ENCODE data around the gene ORC4.
"Not testable (repeated sequence)": the region's sequence is repeated elsewhere in the genome, so short reads cannot be mapped to it uniquely, and the experiment has no call there.

Gene ORC4

GRCh38 chr2:148014616-148015015, 5.9 kb downstream of the ORC4 start:
- no peak for DNase-seq (ENCODE audit: low read depth)

GRCh38 chr2:148013876-148014275, 6.7 kb downstream of the ORC4 start:
- DNase-seq (ENCODE audit: low read depth): no peak

GRCh38 chr2:148008411-148008810, 12.1 kb downstream of the ORC4 start:
- DNase-seq (ENCODE audit: low read depth): not testable (repeated sequence)

- no peak for DNase-seq (ENCODE audit: low read depth)
Observed at GRCh38 chr2:148007219-148007900, 13.2 kb downstream of the ORC4 start.

GRCh38 chr2:148006249-148007007, 14.1 kb downstream of the ORC4 start:
- DNase-seq (ENCODE audit: low read depth): no peak

- not testable (repeated sequence) for DNase-seq (ENCODE audit: low read depth)
Observed at GRCh38 chr2:148002420-148002819, 18.1 kb downstream of the ORC4 start.

- no peak for DNase-seq (ENCODE audit: low read depth)
Observed at GRCh38 chr2:148000095-148000494, 20.4 kb downstream of the ORC4 start.

GRCh38 chr2:147999126-147999525, 21.4 kb downstream of the ORC4 start:
- DNase-seq (ENCODE audit: low read depth): no peak

GRCh38 chr2:147998203-147998602, 22.3 kb downstream of the ORC4 start:
- DNase-seq (ENCODE audit: low read depth): no peak

GRCh38 chr2:147996828-147997227, 23.7 kb downstream of the ORC4 start:
- no peak for DNase-seq (ENCODE audit: low read depth)

GRCh38 chr2:147994965-147995364, 25.6 kb downstream of the ORC4 start:
- not testable (repeated sequence) for DNase-seq (ENCODE audit: low read depth)

- no peak for DNase-seq (ENCODE audit: low read depth)
Observed at GRCh38 chr2:147989809-147990403, 30.6 kb downstream of the ORC4 start.

GRCh38 chr2:147989102-147989501, 31.4 kb downstream of the ORC4 start:
- DNase-seq (ENCODE audit: low read depth): no peak

GRCh38 chr2:147980940-147981528, 39.5 kb downstream of the ORC4 start:
- no peak for DNase-seq (ENCODE audit: low read depth)

- no peak for DNase-seq (ENCODE audit: low read depth)
Observed at GRCh38 chr2:147977679-147978078, 42.9 kb downstream of the ORC4 start.

GRCh38 chr2:147976102-147976501, 44.4 kb downstream of the ORC4 start:
- no peak for DNase-seq (ENCODE audit: low read depth)

- DNase-seq (ENCODE audit: low read depth): no peak
Observed at GRCh38 chr2:147968571-147968970, 52.0 kb downstream of the ORC4 start.

GRCh38 chr2:147952118-147952517, 68.4 kb downstream of the ORC4 start:
- DNase-seq (ENCODE audit: low read depth): no peak

- no peak for DNase-seq (ENCODE audit: low read depth)
Observed at GRCh38 chr2:147945660-147946059, 74.9 kb downstream of the ORC4 start.

- DNase-seq (ENCODE audit: low read depth): no peak
Observed at GRCh38 chr2:147939313-147939712, 81.2 kb downstream of the ORC4 start.

- no peak for DNase-seq (ENCODE audit: low read depth)
Observed at GRCh38 chr2:147937744-147938349, 82.7 kb downstream of the ORC4 start.

GRCh38 chr2:147934881-147935620, 85.5 kb downstream of the ORC4 start:
- DNase-seq (ENCODE audit: low read depth): no peak
